Activated CD4-positive, alpha-beta T cell treated with anti-CD3 and anti-CD28 coated beads for 48 hours (primary cell): ENCODE results near the gene CELSR1.

Experiments used
- DNase-seq: peaks from one replicate; pipeline ENCODE4 v3.0.0-alpha.2; 2020

The CELSR1 gene

DNA sequence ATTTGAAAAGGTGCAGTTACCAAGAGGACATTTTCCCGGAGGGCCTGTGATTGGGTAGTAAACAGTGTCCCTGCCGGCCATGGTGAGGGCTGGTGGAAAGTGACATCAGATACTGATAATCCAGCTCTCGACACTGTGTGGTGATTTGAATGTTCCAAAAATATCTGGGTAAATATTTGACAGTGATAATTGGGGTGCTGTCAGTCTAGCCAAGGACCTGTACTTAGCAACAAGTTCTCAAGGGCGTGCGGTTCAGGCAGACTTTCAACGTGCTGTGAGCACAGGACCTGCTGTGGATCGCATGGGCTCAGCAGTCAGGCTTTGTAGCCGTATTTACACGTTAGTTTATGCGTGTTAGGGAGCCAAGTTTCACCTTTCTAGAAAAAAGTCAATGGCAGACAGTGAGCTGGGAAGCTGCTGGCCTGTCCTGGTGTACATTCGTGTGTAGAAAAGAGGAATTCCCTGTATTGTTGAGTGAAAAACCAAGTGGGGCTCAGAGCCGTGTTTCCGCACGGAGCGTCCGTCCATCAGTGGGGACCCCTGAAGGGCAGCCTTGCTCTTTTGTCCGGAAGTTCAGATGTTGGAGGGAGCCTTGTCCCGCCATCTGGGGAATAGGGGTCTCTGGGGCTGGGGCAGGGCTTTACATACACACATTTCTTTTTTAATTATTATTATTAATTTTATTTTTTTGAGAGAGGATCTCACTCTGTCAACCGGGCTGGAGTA lies 190.6 kb downstream of the CELSR1 start:
- no peak for DNase-seq

DNA sequence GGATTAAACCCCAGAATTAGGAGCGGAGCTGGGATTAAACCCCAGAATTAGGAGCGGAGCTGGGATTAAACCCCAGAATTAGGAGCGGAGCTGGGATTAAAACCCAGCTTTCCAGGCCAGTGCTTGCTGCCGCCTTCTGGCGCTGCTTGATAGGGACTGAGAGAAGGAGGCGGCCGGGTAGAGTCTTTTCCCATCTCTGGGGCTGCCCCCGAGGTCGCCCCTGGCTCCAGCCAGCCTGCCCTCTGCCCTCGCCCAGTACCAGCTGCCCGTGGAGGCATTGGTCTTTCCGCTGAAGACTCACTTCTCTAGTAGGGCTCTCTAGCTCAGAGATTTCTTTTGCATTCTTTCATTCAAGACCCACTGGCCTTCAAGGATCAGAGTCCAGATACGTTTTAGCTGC lies 196.7 kb downstream of the CELSR1 start:
- no peak for DNase-seq

DNA sequence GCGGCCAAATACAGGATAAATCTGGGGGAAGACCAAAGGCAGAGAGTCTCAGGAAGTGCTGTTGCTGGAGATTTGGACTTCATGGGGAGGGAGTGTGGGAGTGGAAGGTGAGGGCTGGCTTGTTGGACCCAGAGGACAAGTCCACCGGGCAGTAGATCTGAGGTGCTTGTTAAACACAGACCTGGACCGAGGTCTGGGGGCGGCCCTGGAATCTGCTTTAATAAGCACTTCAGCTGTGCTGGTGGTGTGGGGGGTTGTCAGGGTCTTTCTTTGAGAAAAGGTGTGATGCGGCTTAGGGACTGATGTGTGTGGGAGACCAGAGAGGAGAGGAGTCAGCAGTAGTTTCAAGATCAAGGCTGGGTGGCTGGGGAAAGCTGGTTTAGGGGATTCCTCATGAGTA lies 197.5 kb downstream of the CELSR1 start:
- no peak for DNase-seq

DNA sequence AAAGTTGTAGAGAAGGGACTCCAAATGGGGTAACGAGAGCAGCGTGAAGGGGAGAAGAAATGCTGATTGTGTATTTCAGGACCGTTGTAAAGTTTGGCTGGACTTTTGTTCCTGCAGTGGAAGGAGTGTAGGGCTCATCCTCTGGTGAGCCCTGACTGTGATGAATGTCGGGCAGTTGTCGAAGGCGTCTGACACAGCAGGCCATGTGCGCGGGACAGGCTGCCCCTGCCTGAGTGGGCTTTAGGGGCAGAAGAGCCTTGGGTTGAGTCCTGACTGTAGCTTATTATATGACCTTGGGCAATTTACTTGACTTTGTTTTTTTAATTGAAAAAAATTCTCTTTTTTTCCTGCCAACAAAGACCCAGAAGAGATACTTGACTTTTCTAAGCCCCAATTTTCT lies 198.8 kb downstream of the CELSR1 start:
- DNase-seq, result no peak

DNA sequence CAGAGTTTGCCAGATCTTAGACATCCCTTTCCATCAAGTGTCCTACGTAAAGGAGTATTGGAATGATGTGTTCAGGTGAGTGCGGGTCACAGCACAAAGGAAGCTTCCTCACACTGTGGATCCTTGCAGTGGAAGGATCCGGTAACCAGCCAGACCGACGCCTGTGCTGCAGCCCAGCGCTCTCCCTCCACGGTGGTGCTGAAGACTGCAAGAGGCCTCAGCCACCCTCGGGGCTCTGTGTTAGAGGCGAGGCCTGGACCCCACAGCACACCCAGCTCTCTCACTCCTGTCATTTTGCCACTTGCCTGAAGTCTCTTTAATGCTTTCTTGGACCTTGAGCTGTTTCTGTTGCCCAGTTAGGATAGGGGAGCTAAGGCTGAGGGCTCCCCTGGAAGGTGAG lies 199.6 kb downstream of the CELSR1 start:
- no peak for DNase-seq

DNA sequence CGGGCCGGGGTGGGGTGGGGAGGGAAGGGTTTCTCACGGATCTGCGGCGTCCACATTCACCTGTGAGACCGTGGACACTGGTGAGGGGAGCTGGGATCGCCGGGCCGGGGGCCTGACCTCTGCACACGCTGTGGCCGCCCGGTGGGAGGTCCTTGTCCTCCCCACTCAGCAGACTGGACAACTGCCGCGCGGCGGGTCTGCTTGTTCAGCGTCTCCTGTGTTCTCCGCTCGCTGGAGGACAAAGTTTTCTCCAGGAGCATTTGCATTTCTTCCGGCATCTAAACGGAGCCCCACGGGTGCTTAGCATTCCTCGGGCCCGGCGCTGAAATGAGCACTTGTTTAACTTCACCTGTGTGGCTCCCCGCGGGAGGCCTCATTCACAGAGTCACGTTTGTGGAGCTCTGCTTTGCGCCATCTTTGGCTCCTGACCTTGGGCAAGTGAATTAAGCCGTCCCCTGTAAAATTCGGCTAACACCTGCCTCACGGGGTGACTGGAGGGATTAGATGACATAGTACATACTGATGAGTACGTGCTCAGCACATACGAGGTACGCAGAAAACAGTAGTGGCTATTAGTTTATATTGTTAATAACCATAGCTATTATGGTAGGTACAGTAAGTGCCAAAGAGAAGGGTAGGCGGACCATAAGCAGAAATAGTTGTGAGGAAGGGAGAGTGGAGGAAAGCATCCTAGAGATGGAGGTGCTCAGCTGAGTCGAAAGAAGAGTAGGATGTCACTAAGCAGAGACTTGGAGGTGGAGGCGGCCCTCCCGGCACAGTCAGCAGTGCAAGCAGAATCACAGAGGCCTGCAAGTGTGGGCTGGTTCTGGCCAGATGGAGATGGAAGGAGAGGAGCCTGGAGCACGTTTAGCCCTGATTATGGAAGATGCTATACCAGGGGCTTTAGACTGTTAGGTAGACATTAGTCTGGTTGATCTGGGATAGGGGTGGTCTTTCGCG lies 201.0 kb downstream of the CELSR1 start:
- peak; percentile 45 for DNase-seq

DNA sequence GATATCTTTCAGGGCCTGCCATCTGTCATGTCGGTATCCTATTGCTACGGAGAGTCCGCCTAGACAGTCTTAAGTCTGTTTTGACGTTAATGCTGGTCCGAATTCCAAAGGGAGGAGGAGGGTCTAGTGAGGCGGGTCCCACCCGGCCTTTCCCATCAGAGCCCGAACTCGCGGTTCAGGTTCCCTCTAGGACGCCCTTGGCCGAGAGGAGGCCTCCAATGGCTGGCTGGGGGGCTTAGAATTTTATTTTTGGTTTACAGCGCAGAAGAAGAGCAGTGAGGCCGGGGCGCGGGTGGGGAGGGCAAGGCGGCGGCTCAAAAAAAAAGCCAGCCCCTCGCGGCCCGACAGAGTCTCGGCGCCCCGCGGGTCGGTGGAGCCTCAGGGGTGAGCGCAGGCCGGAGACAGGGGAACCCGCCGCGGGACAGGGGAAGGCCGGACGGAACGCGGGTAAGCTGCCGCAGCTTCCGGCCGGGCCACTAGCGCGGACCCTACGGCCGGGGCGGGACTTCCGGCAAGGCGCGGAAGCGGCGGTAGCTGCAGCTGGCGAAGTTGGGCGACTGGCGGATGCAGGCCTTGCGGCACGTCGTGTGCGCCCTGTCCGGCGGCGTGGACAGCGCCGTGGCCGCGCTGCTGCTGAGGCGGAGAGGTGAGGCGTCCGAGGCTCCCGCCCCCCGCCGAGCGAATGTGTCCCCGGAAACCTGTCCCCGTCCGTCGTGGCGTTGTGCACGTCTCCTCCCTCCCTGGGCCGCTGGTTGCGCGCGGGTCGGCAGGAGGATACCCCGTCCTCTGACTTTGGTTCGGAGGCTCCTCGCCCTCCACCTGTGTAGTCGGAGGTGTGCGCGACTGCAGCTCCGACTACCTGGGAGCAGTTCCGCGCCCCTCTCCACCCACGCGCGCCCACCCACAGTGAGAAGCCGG lies 202.0 kb downstream of the CELSR1 start, which contains the start of gene TRMU:
Gene TRMU, plus strand, starts transcription at position 514 of the 918 bp plus-strand sequence. Its CDS starts 51 bp downstream, at position 565.
- peak; percentile 81 for DNase-seq

DNA sequence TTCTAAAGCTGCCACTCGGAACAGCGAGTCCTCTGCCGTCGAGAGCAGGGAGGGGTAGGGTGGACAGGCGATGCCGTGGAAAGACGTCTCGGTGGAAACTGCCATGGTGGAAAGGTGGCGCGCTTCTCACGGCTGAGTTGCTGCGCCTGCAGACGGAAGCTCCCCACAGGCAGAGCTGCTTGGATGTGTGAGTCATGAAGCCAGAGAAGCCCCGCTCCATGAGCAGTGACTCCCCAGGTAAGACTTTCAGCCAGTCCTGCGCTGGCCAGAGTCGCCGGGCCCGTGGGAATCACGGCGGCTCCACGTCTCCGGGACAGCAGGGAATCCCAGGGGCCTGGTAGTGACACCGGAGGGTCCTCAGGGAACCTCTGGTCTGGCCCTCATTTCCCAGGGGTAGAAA lies 205.9 kb downstream of the CELSR1 start:
- DNase-seq, result no peak

DNA sequence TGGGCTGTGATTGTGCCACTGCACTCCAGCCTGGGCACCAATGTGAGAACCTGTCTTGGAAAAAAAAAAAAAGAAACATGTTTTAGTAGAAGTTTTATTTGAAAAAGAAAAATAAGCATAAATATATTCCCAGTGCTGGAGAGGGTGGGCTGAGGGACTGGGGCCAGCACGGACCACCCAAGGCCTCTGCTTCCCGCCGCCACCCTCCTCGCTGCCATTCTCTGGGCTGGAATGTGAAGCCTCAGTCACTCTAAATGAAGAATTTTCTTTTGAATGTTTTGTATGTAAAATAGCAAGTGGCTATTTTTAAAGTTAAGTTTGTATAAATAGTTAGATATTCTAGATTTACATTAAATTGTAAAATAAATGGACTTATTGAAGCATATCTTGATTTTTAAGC lies 207.0 kb downstream of the CELSR1 start:
- no peak for DNase-seq

DNA sequence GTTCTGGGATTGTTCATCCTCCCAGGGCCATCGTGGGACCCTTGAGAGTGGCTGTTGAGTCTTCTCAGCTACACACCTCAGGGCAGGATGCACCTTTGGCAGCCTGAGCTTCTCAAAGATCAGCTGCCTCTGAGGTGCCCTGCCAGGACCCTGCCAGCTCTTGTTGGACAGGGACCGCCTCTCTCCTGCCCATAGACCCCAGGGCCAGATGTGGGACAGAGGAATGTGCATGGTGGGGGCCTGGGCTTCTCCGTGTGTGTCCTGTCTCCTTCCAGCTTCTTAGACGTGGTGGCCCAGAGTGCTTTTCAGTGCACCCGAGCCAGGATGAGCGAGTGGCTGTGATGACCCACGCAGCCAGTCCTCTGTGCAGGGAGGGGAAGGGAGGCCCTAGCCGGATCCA lies 207.8 kb downstream of the CELSR1 start:
- no peak for DNase-seq

DNA sequence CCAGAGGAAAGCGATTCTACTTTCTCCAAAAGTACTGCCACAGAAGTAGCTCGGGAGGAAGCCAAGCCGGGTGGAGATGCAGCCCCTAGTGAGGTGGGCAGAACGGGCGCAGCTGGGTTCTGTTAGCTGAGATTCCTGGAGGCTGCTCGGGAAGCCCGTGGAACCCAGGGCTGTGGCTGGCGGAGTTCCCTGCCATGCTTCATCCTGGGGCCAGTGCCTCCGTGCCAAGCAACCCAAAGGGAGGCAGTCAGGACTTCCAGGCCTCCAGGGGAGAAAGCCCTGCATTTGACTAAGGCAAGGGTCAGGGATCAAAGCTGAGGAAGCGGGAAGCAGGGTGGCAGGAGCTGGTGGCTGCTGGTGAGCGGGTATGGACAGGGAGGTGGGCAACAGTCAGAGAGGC lies 208.6 kb downstream of the CELSR1 start:
- no peak for DNase-seq

DNA sequence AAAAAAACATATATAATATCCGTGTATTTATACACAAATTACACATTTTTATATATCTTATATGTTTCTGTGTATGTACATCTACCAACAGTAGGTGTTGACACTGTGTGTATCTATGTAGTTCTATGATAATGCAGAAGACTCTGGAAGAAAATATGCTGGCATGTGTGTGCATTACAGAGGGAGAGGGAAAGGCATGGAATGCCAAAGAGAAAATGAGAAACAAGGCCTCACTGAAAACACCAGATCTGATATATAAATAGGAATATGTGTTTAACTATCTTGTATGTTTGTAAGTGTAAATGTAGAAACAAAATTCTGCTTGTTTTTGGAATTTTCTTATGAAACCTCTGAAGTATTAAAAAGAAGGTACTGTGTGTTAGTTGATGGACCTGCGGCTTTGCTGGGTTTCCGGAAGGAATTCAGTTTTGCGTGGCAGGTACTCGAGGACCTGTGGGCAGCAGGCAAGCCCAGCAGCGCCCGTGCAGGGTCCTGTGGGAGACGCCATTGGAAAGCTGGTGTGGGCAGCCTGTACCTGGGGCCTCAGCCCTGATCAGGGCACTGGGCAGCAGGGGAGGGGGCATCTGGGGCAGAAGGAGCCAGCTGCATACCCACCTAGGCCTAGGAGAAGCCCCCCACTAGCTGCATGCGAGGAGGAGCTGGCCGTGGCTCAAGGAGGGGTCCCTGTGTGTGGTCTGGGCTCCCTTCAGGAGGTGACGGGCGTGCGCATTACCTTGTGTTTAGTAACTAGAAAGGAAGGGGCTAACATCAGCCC lies 209.5 kb downstream of the CELSR1 start:
- no peak for DNase-seq

DNA sequence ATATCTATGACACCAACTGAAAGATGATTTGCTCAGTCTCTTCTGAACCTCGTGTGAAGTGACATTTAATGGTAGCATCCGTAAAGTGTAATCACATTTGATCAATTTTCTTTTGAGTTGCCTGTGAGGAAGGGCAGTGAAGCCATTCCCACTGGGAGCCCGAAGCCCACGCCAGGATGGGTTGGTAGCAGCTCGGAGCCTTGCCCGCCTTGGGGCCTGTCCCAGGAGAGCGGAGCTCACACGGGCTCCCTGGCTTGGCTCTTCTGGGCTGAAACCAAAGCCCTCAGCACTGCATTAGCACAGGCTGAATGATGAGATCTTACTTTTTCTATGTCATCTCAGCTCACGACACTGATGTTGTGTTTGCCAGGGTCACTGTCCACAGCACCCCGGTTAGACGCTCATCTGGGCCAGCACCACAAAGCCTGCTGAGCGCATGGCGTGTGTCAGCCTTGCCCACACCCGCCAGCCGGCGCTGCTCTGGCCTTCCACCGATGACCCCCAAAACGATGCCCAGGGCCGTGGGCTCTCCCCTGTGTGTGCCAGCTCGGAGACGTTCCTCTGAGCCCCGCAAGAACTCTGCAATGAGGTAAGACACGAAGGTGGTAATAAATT lies 211.2 kb downstream of the CELSR1 start:
- no peak for DNase-seq

DNA sequence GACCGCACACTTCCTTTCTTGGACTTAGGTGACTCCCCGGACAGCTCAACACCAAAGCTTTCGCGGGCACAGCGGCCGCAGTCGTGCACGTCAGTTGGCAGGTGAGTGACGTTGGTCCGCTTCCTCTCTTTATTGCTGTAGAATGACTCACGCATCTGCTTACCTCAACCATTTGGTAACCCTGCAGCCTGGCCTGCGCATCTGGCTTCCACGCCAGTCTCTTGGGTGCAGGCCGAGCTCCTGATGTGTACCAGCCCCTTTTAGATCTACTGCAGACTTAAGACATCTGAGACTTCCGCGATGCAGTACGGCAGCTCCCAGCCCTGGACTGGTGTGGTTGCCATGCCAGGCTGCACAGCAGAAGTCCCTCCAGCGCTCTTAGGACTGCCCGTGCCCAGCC lies 214.3 kb downstream of the CELSR1 start:
- DNase-seq, result no peak

DNA sequence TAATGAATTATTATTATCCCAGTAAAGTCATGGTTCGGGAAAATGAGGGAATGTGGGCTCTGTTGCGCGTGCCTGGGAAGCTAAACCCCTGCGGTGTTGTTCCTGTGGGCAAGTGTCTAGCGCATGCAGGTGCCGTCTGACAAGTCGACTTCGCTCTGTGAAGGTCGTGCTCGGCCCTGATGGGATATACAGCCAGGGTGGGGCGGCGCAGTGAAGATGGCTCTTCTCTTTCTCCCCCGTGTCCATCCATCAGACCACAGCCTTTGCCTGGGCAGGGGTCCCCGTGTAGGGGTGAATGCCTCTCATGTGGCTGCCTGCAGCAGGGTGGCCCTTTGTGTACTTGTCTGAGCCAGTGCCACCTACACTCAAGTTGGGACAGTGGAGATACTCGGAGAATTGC lies 214.7 kb downstream of the CELSR1 start:
- no peak for DNase-seq

DNA sequence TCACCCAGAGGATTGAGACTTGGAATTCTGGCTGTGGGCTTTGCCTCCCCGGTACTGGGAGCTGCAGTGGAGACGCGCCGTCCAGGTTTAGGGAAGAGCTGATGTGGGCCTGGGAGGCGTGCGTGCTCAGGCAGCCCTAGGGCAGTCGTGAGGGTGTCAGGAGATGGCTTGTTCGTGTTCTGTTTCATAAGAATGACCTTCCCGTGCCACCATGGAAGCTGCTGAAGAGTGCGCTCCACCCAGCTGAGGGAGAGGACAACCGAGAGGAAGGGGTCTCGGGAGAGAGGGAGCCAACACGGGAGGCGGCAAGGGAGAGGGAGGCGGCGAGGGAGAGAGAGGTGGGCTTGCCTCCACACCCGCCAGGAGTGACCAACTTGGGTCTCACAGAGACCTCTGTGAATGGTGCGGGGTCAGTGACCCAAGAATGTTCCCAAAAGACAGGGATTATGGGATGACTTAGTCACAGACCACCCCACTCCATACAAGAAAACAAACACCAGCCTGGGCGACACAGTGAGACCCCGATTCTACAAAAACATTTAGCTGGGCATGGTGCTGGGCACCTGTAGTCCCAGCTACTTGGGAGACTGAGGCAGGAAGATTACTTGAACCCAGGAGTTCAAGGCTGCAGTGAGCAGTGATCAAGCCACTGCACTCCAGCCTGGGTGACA lies 216.6 kb downstream of the CELSR1 start:
- no peak for DNase-seq

DNA sequence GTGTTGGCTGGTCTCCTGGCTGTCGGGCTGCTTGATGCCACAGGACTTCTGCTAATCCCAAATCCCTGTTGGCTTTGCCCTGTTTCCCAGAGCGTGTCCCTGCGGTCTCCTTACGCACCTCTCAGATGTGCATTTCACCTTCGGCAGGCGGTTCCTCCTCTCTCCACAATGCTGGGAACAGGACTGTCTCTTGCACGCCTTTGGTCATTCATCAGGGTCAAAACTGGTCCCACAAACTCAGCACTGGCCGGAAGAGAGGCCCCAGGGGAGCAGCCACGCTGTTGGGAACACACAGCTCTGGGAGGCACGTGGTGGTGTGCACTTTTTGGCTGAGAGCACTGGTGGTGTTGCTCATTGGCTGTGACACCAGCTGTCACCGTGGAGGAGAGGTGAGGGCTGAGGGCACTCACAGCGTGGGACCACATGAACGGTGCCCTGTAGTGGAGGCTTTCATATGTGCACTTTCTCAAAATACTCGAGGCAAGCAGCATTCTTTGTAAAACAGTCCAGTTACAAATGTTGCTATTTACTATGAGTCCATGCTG lies 217.2 kb downstream of the CELSR1 start:
- no peak for DNase-seq

DNA sequence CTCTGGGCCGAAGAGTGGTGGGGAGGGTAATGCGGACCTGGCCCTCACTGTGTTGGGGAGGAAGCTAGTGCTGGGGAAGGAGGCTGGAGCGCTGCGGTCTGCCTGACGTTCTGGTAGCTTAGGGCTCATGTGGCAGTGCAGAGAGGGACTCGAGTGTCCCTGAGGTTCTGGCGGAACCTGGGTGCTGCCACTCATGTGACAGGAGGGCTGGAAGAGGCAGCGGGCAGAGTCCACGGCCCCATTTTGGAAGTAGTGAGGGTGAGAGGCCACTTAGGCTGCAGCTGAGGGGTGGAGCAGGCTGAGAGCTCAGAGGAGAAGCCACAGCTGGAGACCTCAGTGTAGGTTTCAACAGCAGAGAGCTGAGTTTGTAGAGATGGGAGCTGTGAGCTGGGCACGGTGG lies 218.1 kb downstream of the CELSR1 start:
- no peak for DNase-seq

DNA sequence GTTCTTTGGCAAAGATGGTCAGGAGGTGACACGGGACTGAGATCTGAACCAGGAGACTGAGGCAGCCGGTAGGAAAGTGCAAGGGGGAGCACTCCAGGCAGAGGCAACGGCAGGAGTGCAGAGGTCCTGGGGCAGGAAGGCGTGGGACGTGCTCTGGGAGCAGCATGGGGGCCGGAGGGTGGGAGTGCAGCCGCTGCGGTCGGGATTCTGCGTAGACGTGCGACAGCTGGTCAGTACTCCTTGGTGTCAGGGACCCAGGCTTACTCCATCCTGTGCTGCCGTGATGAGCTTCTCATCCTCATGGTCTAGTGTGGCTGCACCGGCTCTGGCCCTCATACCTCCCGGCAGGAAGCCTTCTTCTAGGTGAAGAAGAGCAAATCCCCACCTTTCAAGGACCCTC lies 218.8 kb downstream of the CELSR1 start:
- DNase-seq, result no peak

DNA sequence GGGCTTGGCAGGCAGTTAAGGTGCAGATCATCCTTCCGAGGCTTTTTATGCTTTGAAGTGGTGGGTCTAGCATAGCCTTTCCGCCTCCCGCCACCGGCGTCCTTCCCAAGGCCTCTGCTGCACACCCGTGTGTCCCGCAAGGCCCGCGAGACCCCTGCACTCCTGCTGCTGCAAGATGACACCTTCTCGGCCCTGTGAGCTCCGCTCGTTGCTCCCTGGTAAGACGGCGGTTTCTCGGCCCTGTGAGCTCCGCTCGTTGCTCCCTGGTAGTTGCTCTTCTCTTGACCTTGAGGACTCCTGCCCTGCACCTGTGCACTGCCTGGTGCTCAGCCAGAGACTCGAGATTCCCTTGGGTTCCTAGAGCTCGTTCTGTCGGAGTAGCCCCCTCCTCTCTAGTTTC lies 219.8 kb downstream of the CELSR1 start:
- no peak for DNase-seq

DNA sequence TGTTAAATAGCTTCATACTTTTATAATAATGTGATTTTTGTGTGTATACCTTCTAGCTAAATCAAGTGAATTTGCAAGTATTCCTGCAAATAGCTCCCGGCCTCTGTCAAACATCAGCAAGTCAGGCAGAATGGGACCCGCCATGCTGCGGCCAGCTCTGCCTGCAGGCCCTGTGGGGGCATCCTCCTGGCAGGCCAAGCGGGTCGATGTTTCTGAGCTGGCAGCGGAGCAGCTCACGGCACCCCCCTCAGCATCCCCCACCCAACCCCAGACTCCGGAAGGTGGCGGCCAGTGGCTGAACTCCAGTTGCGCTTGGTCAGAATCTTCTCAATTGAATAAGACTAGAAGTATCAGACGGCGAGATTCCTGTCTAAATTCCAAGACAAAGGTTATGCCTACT lies 221.4 kb downstream of the CELSR1 start:
- no peak for DNase-seq
